Fibroblast of skin of right biceps (primary cell): ENCODE data around the gene E4F1.

Experiments used
- DNase-seq: peaks from one replicate; pipeline ENCODE4 v3.0.0-alpha.2; 2013

Gene E4F1

GRCh38 chr16:2223221-2223941, at the start of gene E4F1:
Gene E4F1, plus strand, starts transcription at chr16:2223591. Its CDS starts 23 bp downstream, at chr16:2223614.
- DNase-seq: peak; percentile 100

GRCh38 chr16:2173916-2174315, 49.5 kb upstream of the E4F1 start:
- no peak for DNase-seq

- DNase-seq: no peak
Measured at GRCh38 chr16:2174396-2175131, 48.8 kb upstream of the E4F1 start.

- no peak for DNase-seq
Measured at GRCh38 chr16:2175454-2175853, 47.9 kb upstream of the E4F1 start.

GRCh38 chr16:2176047-2176446, 47.3 kb upstream of the E4F1 start:
- DNase-seq: no peak

- no peak for DNase-seq
Measured at GRCh38 chr16:2177101-2177500, 46.3 kb upstream of the E4F1 start.

- DNase-seq: no peak
Measured at GRCh38 chr16:2177561-2177960, 45.8 kb upstream of the E4F1 start.

GRCh38 chr16:2178321-2179106, 44.9 kb upstream of the E4F1 start:
- peak; percentile 58 for DNase-seq

GRCh38 chr16:2179107-2179501, 44.3 kb upstream of the E4F1 start:
- no peak for DNase-seq

GRCh38 chr16:2179576-2179975, 43.8 kb upstream of the E4F1 start:
- no peak for DNase-seq

GRCh38 chr16:2180461-2180860, 42.9 kb upstream of the E4F1 start:
- DNase-seq: no peak

- no peak for DNase-seq
Measured at GRCh38 chr16:2180962-2181923, 42.1 kb upstream of the E4F1 start.

GRCh38 chr16:2181952-2182351, 41.4 kb upstream of the E4F1 start:
- no peak for DNase-seq

- DNase-seq: no peak
Measured at GRCh38 chr16:2183671-2184070, 39.7 kb upstream of the E4F1 start.

GRCh38 chr16:2184346-2184745, 39.0 kb upstream of the E4F1 start:
- no peak for DNase-seq

- DNase-seq: no peak
Measured at GRCh38 chr16:2184962-2185361, 38.4 kb upstream of the E4F1 start.

GRCh38 chr16:2186064-2186463, 37.3 kb upstream of the E4F1 start:
- no peak for DNase-seq

- no peak for DNase-seq
Measured at GRCh38 chr16:2186505-2186904, 36.9 kb upstream of the E4F1 start.

- DNase-seq: no peak
Measured at GRCh38 chr16:2187212-2187611, 36.2 kb upstream of the E4F1 start.

GRCh38 chr16:2188395-2188794, 35.0 kb upstream of the E4F1 start:
- no peak for DNase-seq

GRCh38 chr16:2189252-2189893, 34.0 kb upstream of the E4F1 start:
- no peak for DNase-seq
